ENCODE data around the gene FAM186B.

Gene FAM186B

DNA sequence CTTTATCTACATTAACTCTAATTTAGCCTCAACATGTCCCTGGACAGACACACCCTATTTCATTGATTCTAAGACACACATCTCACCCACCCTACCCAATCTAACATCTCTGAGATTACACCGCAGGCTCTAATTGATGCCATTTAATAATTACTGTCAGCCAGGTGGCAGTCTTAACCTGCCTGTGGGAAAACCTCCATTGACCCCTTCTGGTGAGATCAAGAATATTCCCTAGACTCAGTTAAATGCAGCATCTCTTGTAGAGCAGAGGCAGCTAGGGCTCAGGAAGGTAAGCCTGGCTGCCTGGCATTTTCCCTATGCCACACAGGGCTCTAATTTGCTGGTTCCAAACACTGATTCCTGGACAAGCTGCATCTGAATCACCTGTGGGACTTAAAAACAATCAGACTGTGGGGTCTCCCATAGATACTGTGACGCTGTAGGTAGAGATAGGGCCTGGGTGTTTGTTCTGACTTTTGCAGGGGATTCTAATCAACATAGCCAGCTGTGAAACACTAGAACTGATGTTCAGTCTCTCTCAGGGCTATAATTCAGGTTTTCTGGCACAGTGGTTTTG, 51.8 kb downstream of the FAM186B start:
- no peaks in the 10 kb centered on the region for H3K4me1 ChIP-seq
- H3K9me3 ChIP-seq: no peaks in the 10 kb centered on the region
- H3K36me3 ChIP-seq: peaks cover 8% of the 10 kb centered on the region
- TF ChIP-seq, protein P1, sequence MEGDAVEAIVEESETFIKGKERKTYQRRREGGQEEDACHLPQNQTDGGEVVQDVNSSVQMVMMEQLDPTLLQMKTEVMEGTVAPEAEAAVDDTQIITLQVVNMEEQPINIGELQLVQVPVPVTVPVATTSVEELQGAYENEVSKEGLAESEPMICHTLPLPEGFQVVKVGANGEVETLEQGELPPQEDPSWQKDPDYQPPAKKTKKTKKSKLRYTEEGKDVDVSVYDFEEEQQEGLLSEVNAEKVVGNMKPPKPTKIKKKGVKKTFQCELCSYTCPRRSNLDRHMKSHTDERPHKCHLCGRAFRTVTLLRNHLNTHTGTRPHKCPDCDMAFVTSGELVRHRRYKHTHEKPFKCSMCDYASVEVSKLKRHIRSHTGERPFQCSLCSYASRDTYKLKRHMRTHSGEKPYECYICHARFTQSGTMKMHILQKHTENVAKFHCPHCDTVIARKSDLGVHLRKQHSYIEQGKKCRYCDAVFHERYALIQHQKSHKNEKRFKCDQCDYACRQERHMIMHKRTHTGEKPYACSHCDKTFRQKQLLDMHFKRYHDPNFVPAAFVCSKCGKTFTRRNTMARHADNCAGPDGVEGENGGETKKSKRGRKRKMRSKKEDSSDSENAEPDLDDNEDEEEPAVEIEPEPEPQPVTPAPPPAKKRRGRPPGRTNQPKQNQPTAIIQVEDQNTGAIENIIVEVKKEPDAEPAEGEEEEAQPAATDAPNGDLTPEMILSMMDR (IDR thresholded peaks at IDR 0.05; ENCODE audit: low read depth, low read length): peak; percentile 68
- H3K27me3 ChIP-seq: no peaks in the 10 kb centered on the region
- DNase-seq: no peak
- no peak overlapping the region for H3K4me3 ChIP-seq (ENCODE audit: low read depth, low read length)

DNA sequence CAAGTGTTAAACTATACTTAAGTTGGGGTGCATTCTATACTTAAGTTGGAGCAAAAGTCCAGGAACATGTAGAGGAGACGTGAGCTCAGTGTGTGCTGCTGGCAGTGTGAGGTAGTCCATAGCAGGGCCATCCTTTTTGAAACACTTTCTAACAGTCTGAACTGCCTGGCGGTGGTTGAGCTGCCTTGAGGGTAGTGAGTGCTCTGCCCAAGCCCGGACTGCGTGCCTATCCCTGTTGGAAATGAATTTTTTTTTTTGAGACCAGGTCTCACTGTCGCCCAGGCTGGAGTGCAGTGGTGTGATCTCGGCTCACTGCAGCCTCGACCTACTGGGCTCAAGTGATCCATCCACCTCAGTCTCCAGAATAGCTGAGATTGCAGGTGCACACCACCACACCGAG, 52.5 kb downstream of the FAM186B start:
- no peak for DNase-seq
- H3K4me1 ChIP-seq: no peaks in the 10 kb centered on the region
- H3K4me3 ChIP-seq (ENCODE audit: low read depth, low read length): no peak overlapping the region
- no peaks in the 10 kb centered on the region for H3K9me3 ChIP-seq
- H3K36me3 ChIP-seq: peaks cover 6% of the 10 kb centered on the region
- TF ChIP-seq, protein P1 (IDR thresholded peaks at IDR 0.05; ENCODE audit: low read depth, low read length): no peak
- H3K27me3 ChIP-seq: no peaks in the 10 kb centered on the region

DNA sequence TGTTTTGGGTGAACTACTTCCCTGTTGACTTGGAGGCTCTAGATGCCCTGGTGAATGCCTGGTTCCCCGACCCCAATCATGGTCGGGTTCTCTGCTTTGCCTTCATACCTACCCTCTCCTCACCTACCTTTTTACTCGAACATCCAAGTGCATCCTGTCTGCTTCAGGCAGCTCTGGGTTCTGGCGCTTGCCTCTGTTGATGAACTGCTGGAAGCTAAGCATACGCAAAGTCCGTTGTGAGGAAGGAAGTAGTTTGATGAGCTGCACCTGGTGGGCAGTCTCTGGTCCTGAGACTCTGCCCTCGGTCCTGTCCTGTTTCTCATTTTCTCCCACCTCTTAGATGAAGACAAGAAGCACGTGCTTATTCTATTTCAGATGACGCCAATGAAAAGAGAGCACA, 53.0 kb downstream of the FAM186B start:
- Histone ChIP-seq H3K4me3 (ENCODE audit: low read depth, low read length) (no peak overlapping the region), H3K27me3 (no peaks in the 10 kb centered on the region), H3K9me3 (no peaks in the 10 kb centered on the region), H3K36me3 (peaks cover 1% of the 10 kb centered on the region), H3K4me1 (no peaks in the 10 kb centered on the region)
- TF ChIP-seq, protein P1 (IDR thresholded peaks at IDR 0.05; ENCODE audit: low read depth, low read length): no peak
- no peak for DNase-seq

DNA sequence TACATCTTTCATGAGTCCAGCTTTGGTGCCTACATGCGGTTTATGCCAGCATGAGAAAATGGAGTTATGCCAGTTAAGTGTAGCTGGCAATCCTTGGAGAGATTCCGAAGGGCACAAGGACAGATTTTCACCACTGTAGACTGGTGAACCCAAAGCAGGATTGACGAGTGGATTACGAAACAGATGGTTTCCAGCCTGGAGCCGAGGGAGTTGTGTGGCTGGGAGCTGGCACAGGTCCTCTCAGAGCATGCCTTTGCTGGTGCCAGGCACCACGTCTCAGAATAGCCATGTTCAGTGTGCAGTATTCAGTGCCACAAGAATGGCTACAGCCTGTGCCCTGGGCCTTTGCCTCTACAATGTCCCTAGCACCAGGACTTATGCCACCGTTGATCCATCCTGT, 53.4 kb downstream of the FAM186B start:
- TF ChIP-seq, protein P1 (IDR thresholded peaks at IDR 0.05; ENCODE audit: low read depth, low read length): no peak
- H3K36me3 ChIP-seq: no peaks in the 10 kb centered on the region
- no peak for DNase-seq
- no peaks in the 10 kb centered on the region for H3K9me3 ChIP-seq
- no peaks in the 10 kb centered on the region for H3K27me3 ChIP-seq
- H3K4me3 ChIP-seq (ENCODE audit: low read depth, low read length): no peak overlapping the region
- H3K4me1 ChIP-seq: no peaks in the 10 kb centered on the region

DNA sequence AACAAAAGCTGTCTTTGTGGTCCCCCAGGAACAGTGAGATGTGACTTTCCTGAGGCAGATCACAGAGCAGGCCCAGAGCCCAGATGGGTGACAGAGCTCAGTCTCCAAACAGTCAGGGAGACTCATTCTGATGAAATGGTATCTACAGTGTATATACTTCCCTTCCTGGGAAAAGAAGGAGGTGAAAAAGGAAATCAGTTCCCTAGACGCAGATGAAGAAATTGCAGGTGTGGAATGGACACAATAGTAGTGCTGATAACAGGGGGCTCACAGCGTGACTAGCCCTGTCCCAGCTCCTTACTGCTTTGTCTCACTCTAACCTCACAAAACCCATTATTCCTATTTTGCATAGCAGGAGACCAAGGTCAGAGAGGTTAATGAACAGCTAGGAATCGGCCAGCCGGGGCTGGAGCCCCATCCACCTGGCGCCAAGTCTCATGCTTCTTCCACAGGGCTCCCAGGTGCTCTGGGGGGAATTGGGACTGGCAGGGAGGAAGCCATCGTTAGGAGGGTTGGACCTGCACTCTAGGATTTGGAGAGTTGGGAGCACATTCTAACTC, 54.7 kb downstream of the FAM186B start:
- Histone ChIP-seq H3K4me3 (ENCODE audit: low read depth, low read length) (no peak overlapping the region), H3K36me3 (no peaks in the 10 kb centered on the region), H3K27me3 (no peaks in the 10 kb centered on the region), H3K4me1 (no peaks in the 10 kb centered on the region), H3K9me3 (no peaks in the 10 kb centered on the region)
- TF ChIP-seq, protein P1 (IDR thresholded peaks at IDR 0.05; ENCODE audit: low read depth, low read length): no peak
- no peak for DNase-seq

All from BE2C (cell line).